Glomerular visceral epithelial cell (primary cell): ENCODE data around the gene UQCRC1.

Experiments
- DNase-seq: peaks from one replicate; pipeline ENCODE4 v3.0.0-alpha.2; 2016; ENCODE audit errors: extremely low spot score

Gene UQCRC1

DNA sequence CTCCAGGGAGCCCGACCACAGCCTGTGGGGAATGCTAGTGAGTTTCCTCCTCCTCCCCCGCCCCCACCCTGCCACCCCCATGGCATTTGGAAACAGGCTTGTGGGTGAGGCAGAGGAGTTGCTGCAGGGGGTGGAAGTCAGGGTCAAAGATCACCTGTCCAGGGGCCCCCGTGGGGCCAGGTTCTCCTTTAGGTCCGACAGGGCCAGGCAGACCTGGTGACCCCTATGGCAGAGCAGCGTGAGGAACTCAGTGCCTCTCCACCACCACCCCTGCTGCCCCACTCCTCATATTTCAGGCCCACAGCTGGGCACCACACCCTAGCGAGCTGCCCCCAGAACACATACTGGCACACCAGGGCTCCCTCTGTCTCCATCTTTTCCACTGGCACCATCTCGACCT lies 36.9 kb downstream of the UQCRC1 start:
- no peak for DNase-seq

- DNase-seq: no peak
These were observed 37.5 kb downstream of the UQCRC1 start for GRCh38 chr3:48571938-48572337.

GRCh38 chr3:48569808-48570450 lies 39.5 kb downstream of the UQCRC1 start:
- no peak for DNase-seq

DNA sequence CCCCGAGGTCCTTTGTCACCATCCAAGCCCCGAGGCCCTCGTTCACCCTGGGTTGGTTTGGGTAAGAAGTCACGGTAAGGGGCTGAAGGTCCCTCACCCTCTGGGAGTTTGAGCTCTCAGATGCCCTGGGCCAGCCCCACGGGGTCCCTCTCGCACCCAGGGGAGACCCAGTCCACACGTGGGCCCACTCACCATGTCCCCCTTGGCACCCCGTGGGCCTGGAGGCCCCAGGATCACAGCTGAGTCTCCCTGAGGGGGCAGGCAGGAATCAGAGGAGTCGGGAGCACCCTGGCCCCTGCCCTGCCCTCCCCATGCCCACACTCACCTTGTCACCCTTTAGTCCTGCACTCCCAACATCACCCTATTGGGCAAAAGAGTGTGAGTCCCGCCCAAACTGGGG lies 40.0 kb downstream of the UQCRC1 start:
- DNase-seq: no peak

GRCh38 chr3:48568476-48568875 lies 41.0 kb downstream of the UQCRC1 start:
- no peak for DNase-seq

GRCh38 chr3:48567500-48567899 lies 41.9 kb downstream of the UQCRC1 start:
- DNase-seq: no peak

- no peak for DNase-seq
These were observed 42.4 kb downstream of the UQCRC1 start for GRCh38 chr3:48567090-48567489.

DNA sequence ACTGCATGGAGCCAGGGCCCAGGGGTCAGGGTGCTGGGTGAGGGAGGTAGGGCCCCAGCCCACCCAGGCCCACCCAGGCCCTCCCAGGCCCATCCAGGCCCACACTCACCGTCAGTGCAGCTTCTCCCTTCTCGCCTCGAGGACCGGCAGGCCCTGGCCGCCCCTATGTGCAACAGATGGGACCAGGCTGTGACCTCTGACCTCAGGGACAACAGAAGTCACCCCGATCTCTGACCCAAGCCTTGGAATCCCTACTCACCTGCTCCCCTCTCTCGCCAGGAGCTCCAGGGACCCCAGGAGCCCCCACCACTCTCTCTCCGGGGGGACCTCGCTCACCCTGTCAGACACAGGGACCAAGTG lies 43.1 kb downstream of the UQCRC1 start:
- DNase-seq: no peak

DNA sequence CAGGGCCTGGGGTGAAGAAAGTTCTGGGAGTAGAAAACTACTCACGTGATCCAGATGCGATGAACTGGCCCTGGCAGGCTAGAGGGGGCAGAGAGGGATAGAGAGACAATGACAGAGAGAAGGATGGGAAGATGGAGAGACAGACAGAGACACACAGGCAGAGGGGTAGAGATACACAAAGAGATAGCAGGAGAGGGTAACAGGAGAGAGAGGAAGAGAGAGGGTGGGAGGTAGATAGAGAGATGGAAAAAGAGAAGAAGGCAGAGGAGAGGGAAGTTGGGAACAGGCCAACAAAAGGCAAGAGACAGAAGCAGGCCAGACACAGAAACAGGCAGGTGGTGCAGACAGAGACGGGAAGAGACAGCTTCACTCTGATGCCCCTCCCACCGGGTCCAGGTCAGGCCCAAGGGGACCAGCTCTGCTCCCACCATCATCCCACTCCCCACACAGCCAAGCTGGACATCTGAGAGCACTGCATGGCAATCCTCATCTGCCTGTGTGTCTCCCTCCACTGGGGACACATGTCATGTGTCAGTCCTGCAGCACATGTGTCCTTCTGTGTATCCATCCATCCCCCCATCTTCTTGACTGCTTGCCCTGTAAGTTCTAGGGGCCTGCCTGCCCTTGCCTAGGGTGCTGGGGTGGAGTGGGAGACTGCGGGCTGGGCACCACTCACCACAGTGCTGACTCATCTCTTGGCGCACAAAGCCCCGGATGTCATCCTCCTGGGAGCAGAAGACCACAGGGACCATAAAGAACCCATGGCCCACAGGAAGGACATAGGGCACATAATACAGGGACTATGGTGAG lies 43.6 kb downstream of the UQCRC1 start:
- peak; percentile 80 for DNase-seq

GRCh38 chr3:48565186-48565585 lies 44.3 kb downstream of the UQCRC1 start:
- no peak for DNase-seq

- no peak for DNase-seq
These were observed 44.8 kb downstream of the UQCRC1 start for GRCh38 chr3:48564667-48565066.

- DNase-seq: peak; percentile 87
These were observed 45.4 kb downstream of the UQCRC1 start for GRCh38 chr3:48564022-48564421.

- DNase-seq: no peak
These were observed 46.0 kb downstream of the UQCRC1 start, which contains the start of gene UCN2 for GRCh38 chr3:48563382-48563918. TSS of gene UCN2 (minus strand) at chr3:48563781. CDS start at chr3:48563124, 657 bp downstream.

- no peak for DNase-seq
These were observed 46.9 kb downstream of the UQCRC1 start for GRCh38 chr3:48562367-48563095.

- DNase-seq: peak; percentile 72
These were observed 48.3 kb downstream of the UQCRC1 start for GRCh38 chr3:48561045-48561736.

- no peak for DNase-seq
These were observed 48.8 kb downstream of the UQCRC1 start for GRCh38 chr3:48560648-48561018.

DNA sequence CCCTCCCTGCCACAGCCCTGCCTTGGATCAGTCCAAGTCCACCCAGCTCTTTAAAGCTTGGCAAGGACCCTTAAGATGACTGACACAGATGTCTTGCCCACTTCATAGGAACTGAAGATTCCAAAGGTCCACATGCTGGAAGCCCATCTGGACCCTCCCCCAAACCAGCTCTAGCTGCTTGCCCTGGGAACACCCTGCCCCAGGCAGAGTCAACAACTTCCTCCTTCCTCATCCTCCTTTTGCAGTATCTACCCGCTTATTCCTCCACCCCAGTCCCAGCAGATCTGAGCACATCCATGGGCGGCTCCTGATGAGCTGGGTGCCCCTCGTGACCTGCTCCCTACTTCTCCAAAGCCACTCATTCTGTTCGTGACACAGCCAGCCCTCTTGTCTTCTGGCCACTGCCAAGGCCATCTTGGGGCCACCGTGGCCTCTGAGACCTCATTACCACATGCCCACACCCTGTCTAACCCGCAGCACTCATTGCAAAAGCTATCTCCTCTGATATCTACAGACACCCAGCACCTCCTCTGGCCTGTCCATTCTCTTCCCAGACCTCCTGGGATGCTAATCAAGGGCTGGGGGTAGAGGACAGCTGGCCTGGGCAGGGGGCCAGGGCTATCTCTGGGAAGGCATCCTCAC lies 50.8 kb downstream of the UQCRC1 start:
- no peak for DNase-seq

GRCh38 chr3:48556796-48557626 lies 52.4 kb downstream of the UQCRC1 start, which contains the start of gene PFKFB4:
TSS of gene PFKFB4 (minus strand) at chr3:48556803. CDS start at chr3:48556777, 26 bp downstream.
- peak; percentile 99 for DNase-seq

DNA sequence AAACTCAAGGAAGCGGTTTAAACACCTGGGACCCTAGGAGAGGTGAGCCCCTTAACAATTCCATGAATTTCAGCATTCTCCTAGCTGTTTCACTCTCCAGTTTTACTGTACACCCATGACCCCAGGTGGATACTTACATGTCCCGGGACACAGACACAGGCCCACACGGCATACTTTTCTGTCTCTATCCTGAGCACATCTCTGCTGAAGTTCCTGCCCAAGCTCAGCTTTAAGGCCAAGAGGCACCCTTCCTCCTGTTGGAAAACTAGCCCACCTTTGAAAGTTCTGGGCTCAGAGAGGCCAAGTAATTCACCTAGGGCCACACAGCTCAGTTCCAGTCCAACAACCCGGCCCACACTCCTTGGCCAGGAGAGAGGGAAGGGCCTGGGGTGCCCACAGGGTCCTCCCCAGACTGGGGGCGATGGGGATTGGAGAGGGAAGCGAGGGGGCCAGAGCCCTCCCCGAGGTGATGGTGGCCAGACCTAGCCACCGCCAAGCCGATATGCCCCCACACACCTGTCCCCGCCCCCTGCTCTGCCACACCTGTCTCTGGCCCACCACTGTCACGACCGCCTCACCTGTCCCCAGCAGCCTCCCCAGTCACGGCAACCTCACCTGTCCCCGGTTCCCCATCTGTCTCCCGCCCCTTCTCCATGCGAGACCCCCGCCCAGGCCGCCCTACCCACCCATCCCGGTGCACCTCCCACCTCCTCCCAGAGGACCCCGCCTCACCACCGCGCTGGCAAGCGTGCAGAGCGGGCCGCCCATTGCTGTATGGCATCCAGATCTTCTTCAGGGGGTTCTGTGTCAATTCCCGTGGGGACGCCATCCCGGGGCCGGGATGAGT lies 53.3 kb downstream of the UQCRC1 start:
- DNase-seq: no peak
